Muscle layer of colon (tissue), 2 donors: ENCODE data around the gene FAM229A.

Experiments used
- H3K27ac ChIP-seq: one replicate; pipeline ENCODE4 v1.7.0; 2013; ENCODE audit warnings: low read depth, mild to moderate bottlenecking, low read length, moderate library complexity
- H3K27me3 ChIP-seq, 2 donors: one replicate each; pipeline ENCODE4 v1.7.0; 2013; ENCODE audit warnings: low read length in 2 of 2, mild to moderate bottlenecking in 2 of 2; ENCODE audit not compliant: insufficient read depth in 2 of 2, control insufficient read depth in 1 of 2
- H3K36me3 ChIP-seq: one replicate; pipeline ENCODE4 v1.7.0; 2013; ENCODE audit warnings: mild to moderate bottlenecking, low read length; ENCODE audit not compliant: insufficient read depth
- H3K4me1 ChIP-seq: one replicate; pipeline ENCODE4 v1.7.0; 2013; ENCODE audit warnings: mild to moderate bottlenecking, low read length; ENCODE audit not compliant: insufficient read depth
- H3K4me3 ChIP-seq, 2 donors: one replicate each; pipeline ENCODE4 v1.7.0; 2013; ENCODE audit warnings: low read length in 2 of 2, low read depth in 1 of 2, mild to moderate bottlenecking in 1 of 2, moderate library complexity in 1 of 2
- H3K9ac ChIP-seq: one replicate; pipeline ENCODE4 v1.7.0; 2013; ENCODE audit warnings: low read length
- H3K9me3 ChIP-seq: one replicate; pipeline ENCODE4 v1.7.0; 2013; ENCODE audit warnings: mild to moderate bottlenecking, low read length
- donor health status: abdominal sarcoma.
- donor health status: Adenocarcinoma of cecum.

FAM229A gene

DNA sequence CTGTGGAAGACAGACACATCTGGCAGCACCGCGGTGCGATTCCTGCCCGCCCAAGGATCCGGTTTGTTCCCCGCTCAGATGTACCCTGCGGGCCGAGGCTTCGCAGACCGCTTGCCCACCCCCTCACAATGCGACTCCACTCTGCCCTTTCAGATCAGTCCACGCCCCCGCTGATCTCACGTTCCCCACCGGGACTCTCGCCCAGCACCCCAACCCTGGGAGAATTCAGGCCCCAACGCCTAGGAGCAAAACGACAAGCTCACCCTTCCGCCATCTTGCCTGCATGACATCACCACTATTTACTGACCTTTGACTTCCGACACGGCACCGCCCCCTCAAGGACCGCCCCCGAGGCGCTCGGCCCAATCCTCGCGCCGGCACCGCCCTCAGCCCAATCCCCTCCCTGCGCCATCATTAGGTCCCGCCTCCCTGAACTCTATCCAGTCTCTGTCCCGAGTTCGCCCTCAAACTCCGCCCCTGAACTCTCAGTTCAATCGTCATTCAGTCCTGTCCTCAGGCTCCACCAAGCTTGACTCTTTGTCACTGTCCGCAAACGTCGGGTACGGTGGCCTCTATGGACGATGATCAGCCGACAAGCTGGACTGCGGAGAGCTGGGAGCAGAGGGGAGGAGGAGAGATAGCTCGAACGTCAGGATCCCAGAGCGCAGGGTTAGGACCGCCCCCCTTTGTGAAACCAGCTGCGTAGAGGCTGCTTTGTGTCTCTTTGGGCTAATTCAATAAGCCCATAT, 32.0 kb upstream of the FAM229A start, which contains the start of gene BSDC1:
Gene BSDC1 (minus strand): TSS at position 301 of the 749 bp plus-strand sequence. CDS start 27 bp downstream, at position 274.
- H3K27ac ChIP-seq: peak within 1 kb of the TSS; percentile 92
- peaks cover 22% of the 10 kb centered on the region for H3K36me3 ChIP-seq
- peak within 1 kb of the TSS; percentile 98 for H3K9ac ChIP-seq
- peak within 1 kb of the TSS; percentile 91 to 99 for H3K4me3 ChIP-seq
- H3K4me1 ChIP-seq: peaks cover 33% of the 10 kb centered on the region
- no peaks in the 10 kb centered on the region for H3K9me3 ChIP-seq
- H3K27me3 ChIP-seq: no peaks in the 10 kb centered on the region

DNA sequence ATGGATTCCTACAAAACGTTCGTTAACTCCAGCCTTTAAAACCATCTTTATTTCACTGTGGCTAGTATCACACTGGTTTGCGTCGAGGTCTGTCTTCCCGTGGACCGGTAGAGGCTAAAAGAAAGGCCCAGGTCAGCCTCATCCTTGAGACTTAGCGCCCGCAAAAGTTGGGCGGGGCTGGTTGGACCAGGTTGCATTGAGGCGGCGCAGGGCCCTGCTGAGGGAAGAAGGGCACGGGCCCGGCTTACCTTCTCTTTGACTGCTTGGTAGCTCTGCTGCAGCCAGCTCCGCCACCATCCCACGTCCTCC, 31.5 kb upstream of the FAM229A start:
- H3K9ac ChIP-seq: peak overlapping the region; percentile 98
- H3K4me3 ChIP-seq: peak overlapping the region; percentile 91 to 99
- no peaks in the 10 kb centered on the region for H3K9me3 ChIP-seq
- H3K27ac ChIP-seq: peak overlapping the region; percentile 92
- no peaks in the 10 kb centered on the region for H3K27me3 ChIP-seq
- H3K36me3 ChIP-seq: peaks cover 22% of the 10 kb centered on the region
- H3K4me1 ChIP-seq: peaks cover 33% of the 10 kb centered on the region

DNA sequence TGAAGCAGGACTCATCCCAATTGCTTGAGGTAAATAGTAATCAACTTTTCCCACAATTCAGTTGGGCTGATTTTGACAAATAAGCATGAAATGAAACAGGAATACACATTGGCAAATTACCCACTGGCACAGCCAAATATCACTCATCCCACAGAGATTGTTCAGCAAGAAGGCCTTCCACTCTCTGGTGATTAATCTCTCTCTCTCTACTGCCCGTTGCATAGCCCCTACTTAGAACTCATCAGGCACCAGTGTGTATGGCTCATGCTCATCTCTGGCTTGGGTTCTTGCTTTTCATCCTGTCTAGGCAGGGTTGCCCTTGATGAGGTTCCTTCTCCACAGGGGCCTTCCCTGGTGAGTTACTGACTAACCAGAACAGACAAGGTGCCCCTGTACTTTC, 30.9 kb upstream of the FAM229A start:
- H3K9me3 ChIP-seq: no peaks in the 10 kb centered on the region
- peaks cover 22% of the 10 kb centered on the region for H3K36me3 ChIP-seq
- peak overlapping the region; percentile 92 for H3K27ac ChIP-seq
- no peaks in the 10 kb centered on the region for H3K27me3 ChIP-seq
- H3K9ac ChIP-seq: peak overlapping the region; percentile 98
- H3K4me3 ChIP-seq: peak overlapping the region in 1 of 2 donors; percentile 99
- H3K4me1 ChIP-seq: peaks cover 33% of the 10 kb centered on the region

DNA sequence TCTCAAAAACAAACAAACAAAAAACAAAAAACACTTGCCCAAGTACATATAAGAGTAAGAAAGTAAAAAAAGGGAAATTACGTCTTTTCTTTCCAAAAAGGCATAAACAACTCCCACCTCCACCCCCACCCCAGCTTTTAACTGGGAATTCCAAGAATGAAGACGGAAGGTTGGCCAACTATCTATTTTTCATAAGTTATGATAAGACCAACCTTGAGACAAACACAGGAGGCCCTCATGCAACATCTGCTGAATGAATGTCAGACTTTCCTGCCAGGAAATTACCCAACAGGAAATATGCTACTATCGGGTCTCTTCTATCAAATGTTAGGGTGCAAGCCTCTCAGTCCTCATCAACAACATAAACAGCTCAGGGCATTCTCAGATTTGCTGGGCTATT, 30.0 kb upstream of the FAM229A start:
- Histone ChIP-seq H3K27me3 (no peaks in the 10 kb centered on the region), H3K27ac (no peak overlapping the region), H3K9ac (no peak overlapping the region), H3K4me3 (no peak overlapping the region), H3K4me1 (peaks cover 33% of the 10 kb centered on the region), H3K36me3 (peaks cover 29% of the 10 kb centered on the region), H3K9me3 (no peaks in the 10 kb centered on the region)

DNA sequence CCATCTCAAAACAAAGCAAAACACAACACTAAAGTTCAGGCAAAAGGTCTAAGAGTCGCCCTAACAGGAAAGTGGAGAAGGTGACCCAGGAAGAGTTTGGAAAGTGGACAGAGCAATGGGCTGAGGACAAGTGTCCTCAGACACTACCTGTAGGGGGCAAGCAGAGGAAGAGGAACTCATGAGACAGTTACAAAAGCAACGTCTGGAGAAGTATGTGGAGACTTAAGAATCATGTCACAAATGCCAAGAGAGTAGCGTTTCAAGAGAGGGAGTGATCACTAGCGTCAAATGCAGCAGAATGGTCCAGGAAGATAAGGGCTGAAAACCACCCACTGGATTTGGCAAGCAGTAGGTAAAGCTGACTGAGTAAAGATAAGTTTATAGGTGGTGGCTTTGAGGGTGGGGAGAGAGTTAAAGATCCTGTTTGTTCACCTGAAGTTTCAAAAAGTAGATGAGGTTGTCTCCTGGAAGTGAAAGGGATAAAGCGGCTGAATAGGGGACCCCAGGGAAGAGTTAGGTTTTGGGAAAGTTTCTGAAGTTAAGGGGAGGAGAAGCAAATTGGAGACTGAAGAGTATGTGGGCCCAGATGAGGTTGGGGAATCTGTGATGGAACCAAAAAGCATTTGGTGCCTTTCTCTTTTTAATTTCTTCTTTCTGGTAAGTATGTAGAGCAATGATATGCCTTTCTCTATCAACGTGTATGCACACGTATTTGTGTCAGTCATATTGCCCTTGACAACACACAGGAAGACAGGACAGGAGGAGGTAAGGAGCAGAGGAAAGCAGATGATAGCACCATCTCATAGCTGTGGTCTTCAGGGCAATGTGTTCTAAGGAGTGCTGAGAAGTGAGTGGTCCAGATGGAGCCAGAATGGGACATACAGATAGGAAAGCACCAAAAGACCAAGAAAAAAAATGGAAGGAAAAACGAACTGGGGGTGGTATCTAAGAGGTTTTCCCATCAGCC, 28.9 kb upstream of the FAM229A start:
- H3K9ac ChIP-seq: no peak overlapping the region
- H3K27me3 ChIP-seq: no peaks in the 10 kb centered on the region
- peaks cover 33% of the 10 kb centered on the region for H3K4me1 ChIP-seq
- no peaks in the 10 kb centered on the region for H3K9me3 ChIP-seq
- H3K36me3 ChIP-seq: peaks cover 38% of the 10 kb centered on the region
- no peak overlapping the region for H3K4me3 ChIP-seq
- H3K27ac ChIP-seq: no peak overlapping the region

DNA sequence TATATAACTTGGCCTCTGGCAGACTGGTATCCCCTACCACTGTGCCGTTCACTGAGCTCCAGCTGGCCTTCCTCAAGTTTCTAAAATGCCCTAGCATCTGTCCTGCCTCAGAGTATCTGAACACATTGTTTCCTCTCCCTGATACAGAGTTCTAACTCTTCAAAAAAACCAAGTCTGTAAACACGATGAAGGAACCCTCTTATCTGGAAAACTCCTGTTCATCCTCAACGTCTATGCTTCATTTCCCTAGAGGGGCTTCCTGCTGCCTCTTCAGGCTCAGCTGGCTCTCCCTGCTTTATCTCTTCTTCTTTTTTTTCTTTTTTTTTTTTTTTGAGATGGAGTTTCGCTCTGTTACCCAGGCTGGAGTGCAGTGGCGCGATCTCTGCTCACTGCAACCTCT, 26.4 kb upstream of the FAM229A start:
- no peak overlapping the region for H3K9ac ChIP-seq
- H3K27ac ChIP-seq: no peak overlapping the region
- H3K27me3 ChIP-seq: no peaks in the 10 kb centered on the region
- H3K9me3 ChIP-seq: no peaks in the 10 kb centered on the region
- no peak overlapping the region for H3K4me3 ChIP-seq
- peaks cover 31% of the 10 kb centered on the region for H3K4me1 ChIP-seq
- H3K36me3 ChIP-seq: peaks cover 60% of the 10 kb centered on the region

DNA sequence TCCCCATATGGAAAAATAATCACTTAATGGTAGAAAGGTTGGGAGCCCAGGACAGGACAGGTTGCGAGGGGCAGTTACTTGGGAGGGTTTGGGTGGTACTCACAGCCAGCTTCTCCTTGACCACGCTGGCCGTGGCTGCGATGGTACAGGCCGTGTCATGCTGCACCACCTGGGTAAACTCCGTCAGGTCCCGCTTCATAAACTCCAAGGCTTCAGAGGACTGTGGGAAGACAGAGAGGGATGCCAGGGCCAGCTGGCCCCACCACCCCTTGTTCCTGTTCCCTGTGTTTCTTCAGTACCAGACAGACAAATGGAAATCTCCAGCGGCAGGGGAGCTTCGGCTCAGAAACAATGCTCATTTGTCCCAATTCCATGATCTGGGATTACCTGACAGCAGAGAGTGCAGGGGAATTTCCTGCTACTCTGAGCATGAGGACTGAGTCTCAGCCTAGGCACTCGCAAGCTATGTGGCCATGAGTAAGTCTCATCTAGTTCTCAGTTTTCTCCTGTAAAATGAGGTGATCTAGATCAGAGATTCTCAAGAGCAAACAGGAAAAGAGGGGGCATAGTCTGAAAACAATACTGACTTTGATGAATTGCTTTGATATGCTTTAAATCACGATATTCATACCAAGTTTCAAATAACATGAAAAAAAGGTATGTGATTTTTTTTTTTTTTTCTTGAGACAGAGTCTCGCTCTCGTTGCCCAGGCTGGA, 24.5 kb upstream of the FAM229A start:
- peaks cover 16% of the 10 kb centered on the region for H3K4me1 ChIP-seq
- no peak overlapping the region for H3K4me3 ChIP-seq
- H3K27ac ChIP-seq: no peak overlapping the region

DNA sequence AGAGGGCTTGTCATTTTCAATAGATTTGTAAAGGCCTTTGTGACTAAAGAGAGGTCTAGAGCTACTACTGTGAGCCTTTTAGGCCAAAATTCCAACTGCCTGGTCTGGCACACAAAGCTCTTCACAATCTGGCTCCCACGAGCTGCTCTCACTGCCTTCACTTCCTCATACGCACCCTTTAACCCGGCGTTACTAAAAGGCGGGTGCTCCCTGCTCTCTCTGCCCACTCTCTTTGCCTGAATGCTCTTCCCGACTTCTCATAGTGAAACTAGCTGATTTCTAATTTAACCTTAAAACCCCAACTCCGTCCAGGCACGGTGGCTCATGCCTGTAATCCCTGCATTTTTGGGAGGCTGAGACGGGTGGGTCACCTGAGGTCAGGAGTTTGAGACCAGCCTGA, 17.8 kb upstream of the FAM229A start:
- H3K36me3 ChIP-seq: peaks cover 99% of the 10 kb centered on the region
- no peak overlapping the region for H3K9ac ChIP-seq
- H3K27ac ChIP-seq: no peak overlapping the region
- H3K4me3 ChIP-seq: no peak overlapping the region
- H3K27me3 ChIP-seq: no peaks in the 10 kb centered on the region
- H3K4me1 ChIP-seq: no peaks in the 10 kb centered on the region
- no peaks in the 10 kb centered on the region for H3K9me3 ChIP-seq

More for the DNA sequence above, 24.5 kb upstream of the FAM229A start:
- H3K9ac ChIP-seq: no peak overlapping the region
- peaks cover 77% of the 10 kb centered on the region for H3K36me3 ChIP-seq
- H3K9me3 ChIP-seq: no peaks in the 10 kb centered on the region
- no peaks in the 10 kb centered on the region for H3K27me3 ChIP-seq

DNA sequence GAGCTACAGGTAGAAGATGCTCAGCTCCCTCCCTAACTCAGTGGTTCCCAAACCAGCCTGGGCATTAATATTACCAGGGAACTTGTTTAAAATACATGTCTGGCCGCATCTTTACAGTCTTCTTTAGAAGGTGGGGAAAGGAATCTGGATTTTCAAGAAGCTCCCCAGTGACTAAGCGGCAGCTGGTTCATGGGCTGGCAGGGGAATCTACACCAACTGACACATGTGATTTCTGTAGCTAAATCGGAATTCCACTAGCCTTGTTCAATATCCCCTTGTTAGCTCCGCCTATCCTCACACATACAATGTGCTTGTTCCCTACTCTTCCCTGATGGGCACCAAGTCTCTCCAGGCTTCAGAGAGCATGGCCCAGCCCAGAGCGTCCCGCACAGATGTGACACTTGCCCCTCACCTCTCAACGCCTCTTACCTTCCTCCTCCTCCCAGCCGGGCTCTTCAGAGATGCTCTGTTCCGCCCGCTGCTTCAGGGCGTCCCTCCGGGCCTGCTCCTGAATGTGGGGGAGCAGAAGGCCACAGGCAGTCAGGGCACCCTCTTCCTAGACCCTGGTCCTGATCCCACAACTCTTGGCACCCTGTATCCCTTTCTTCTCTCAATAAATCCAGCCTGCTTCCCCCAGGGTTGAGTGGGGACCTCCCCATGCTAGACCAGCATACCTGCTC, 15.4 kb upstream of the FAM229A start:
- H3K9me3 ChIP-seq: no peaks in the 10 kb centered on the region
- no peaks in the 10 kb centered on the region for H3K27me3 ChIP-seq
- H3K36me3 ChIP-seq: peaks cover 99% of the 10 kb centered on the region
- H3K27ac ChIP-seq: no peak overlapping the region
- H3K9ac ChIP-seq: no peak overlapping the region
- H3K4me3 ChIP-seq: no peak overlapping the region
- H3K4me1 ChIP-seq: no peaks in the 10 kb centered on the region

DNA sequence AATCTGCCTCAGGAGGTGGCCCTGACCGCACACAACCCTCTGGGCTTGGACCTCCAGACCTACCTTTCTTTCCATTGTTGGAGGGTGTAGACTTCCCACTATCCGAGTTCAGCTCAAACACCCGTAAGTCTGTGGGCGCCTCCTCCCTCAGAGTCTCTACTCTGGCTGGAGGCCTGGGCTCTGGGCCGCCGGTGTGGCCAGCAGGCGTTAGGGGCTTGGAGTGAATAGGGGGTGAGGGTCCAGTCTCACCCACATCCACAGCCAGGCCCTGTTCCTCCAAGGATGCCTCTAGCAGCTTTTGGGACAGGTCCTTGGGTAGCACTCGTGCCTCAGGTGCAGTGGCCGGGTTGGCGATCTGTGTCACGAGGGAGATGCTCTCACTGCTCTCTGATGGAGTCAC, 13.9 kb upstream of the FAM229A start:
- Histone ChIP-seq H3K27ac (no peak overlapping the region), H3K9me3 (no peaks in the 10 kb centered on the region), H3K9ac (no peak overlapping the region), H3K4me1 (no peaks in the 10 kb centered on the region), H3K4me3 (no peak overlapping the region), H3K27me3 (no peaks in the 10 kb centered on the region), H3K36me3 (peaks cover 98% of the 10 kb centered on the region)
